K562 (cell line): ENCODE results near the gene ICA1. TPM values are rescaled to one million over a fixed set of nuclear protein-coding genes. Genes with fewer than 3 reads are reported as not detected.

ENCODE experiments used
- ADNP ChIP-seq: fragments of 200-800 bp; sonication (Bioruptor generic); IDR thresholded peaks from 2 replicates; pipeline ENCODE4 v1.6.1; 2016; ENCODE audit warnings: missing genetic modification characterization, missing compliant biosample characterization
- ATF6 ChIP-seq: sonication (generic); formaldehyde crosslinking; IDR thresholded peaks from 2 replicates; pipeline ENCODE4 v1.4.0; 2020; ENCODE audit warnings: mild to moderate bottlenecking, missing genetic modification reagents
- BCL6 ChIP-seq: fragments of 250-450 bp; sonication (Bioruptor Pico); IDR thresholded peaks from 2 replicates; pipeline ENCODE4 v1.4.0; 2020
- CBX1 ChIP-seq: sonication (generic); IDR thresholded peaks from 2 replicates; pipeline ENCODE4 v1.6.1; 2016; ENCODE audit warnings: antibody characterized with exemption, low read depth, mild to moderate bottlenecking
- CHAMP1 ChIP-seq: fragments of 450-650 bp; IDR thresholded peaks from 2 replicates; pipeline ENCODE4 v1.6.1; 2016; ENCODE audit warnings: mild to moderate bottlenecking
- HDAC2 ChIP-seq: fragments of 450-650 bp; IDR thresholded peaks from 2 replicates; pipeline ENCODE4 v1.6.1; 2016; ENCODE audit warnings: mild to moderate bottlenecking
- HSF4 ChIP-seq: fragments of 250-450 bp; sonication (Bioruptor Pico); IDR thresholded peaks from 2 replicates; pipeline ENCODE4 v2.1.2; 2022; ENCODE audit warnings: mild to moderate bottlenecking, moderate library complexity, borderline replicate concordance
- NCOA2 ChIP-seq, 2 experiments: fragments of 450-650 bp; IDR thresholded peaks; 2 replicates each; pipeline ENCODE4 v1.6.1; 2018; ENCODE audit warnings: mild to moderate bottlenecking in 2 of 2, moderate library complexity in 1 of 2; ENCODE audit not compliant: partially characterized antibody in 2 of 2
- NFIC ChIP-seq: fragments of 450-650 bp; IDR thresholded peaks from 2 replicates; pipeline ENCODE4 v1.6.1; 2017; ENCODE audit warnings: mild to moderate bottlenecking, inconsistent platforms
- NR2C2 ChIP-seq, 2 experiments: fragments of 200-800 bp in 1 of 2; sonication (Bioruptor generic) in 1 of 2; sonication (generic) in 1 of 2; formaldehyde crosslinking in 1 of 2; IDR thresholded peaks; 2 replicates each; pipeline versions ENCODE4 v1.6.1 to v1.8.0; 2016 to 2022; ENCODE audit warnings: mild to moderate bottlenecking in 1 of 2, missing compliant biosample characterization in 1 of 2, missing genetic modification characterization in 1 of 2, missing genetic modification reagents in 1 of 2
- STAT5A ChIP-seq: IDR thresholded peaks from 2 replicates; pipeline ENCODE4 v1.6.1; 2012; ENCODE audit warnings: low read length, inconsistent platforms, borderline replicate concordance
- YBX1 ChIP-seq: fragments of 450-650 bp; IDR thresholded peaks from 2 replicates; pipeline ENCODE4 v1.7.1; 2016; ENCODE audit warnings: mild to moderate bottlenecking
- ZFP36 ChIP-seq: fragments of 150-350 bp; IDR thresholded peaks from 2 replicates; pipeline ENCODE4 v1.6.1; 2018; ENCODE audit warnings: low read length, low read depth; ENCODE audit not compliant: partially characterized antibody
- ZNF561 ChIP-seq: fragments of 450-650 bp; formaldehyde crosslinking; conservative IDR thresholded peaks from 2 replicates; pipeline ENCODE4 v1.4.0; 2020; ENCODE audit warnings: mild to moderate bottlenecking, moderate library complexity
- ZNF639 ChIP-seq, 2 experiments: fragments of 200-800 bp in 1 of 2; sonication (Bioruptor generic) in 1 of 2; sonication (generic) in 1 of 2; formaldehyde crosslinking in 1 of 2; IDR thresholded peaks in 1 of 2; conservative IDR thresholded peaks in 1 of 2; 2 replicates each; pipeline versions ENCODE4 v1.5.0 to v1.6.1; 2016 to 2020; ENCODE audit warnings: missing compliant biosample characterization in 1 of 2, missing genetic modification characterization in 1 of 2, missing genetic modification reagents in 1 of 2
- ZNF696 ChIP-seq: fragments of 250-450 bp; sonication (Bioruptor Pico); conservative IDR thresholded peaks from 2 replicates; pipeline ENCODE4 v1.4.0; 2020; ENCODE audit warnings: mild to moderate bottlenecking, moderate library complexity
- polyA plus RNA-seq, 8 experiments: library from polyadenylated mRNA; depleted of rRNA in 4 of 8; stranded (reverse) in 5 of 8; unstranded in 3 of 8; fragments of >200 nt; fragmentation: Nextera tagmentation in 2 of 8; fragmentation: Illumina TruSeq in 1 of 8; extraction: Ambion mirVana in 2 of 8; extraction: Trizol in 1 of 8; gene quantifications; 2 replicates each; pipeline versions ENCODE4 v1.2.1 to v1.2.3, GENCODE V29; 2011 to 2014; ENCODE audit warnings: inconsistent platforms in 1 of 8, missing spikeins in 1 of 8
- total RNA-seq, 7 experiments: library from RNA; depleted of rRNA in 6 of 7; stranded (reverse); fragments of >200 nt in 6 of 7; fragmentation: Illumina TruSeq in 2 of 7; extraction: Trizol in 2 of 7; gene quantifications; 2 replicates each; pipeline versions ENCODE4 v1.2.1 to v1.2.3, GENCODE V29; 2011 to 2021; ENCODE audit warnings: low replicate concordance in 1 of 7

Gene ICA1
- total and polyA plus RNA-seq, 9 of the 15 experiments (the other 6 are each of a cell fraction or from before 2014, with no cell fraction given), result 7.1 to 22.3 (median 16.4) TPM

- no peak for TF ChIP-seq ATF6 (CRISPR knock-in tag)
- peak; percentile 91 for TF ChIP-seq HDAC2
- peak; percentile 84 for TF ChIP-seq NFIC
- no peak for TF ChIP-seq ZNF561 (CRISPR knock-in tag)
- no peak for TF ChIP-seq ZFP36
- peak; percentile 83 for TF ChIP-seq STAT5A
- peak; percentile 89 for TF ChIP-seq CHAMP1
- peak; percentile 88 for TF ChIP-seq ADNP (tag)
- TF ChIP-seq ZNF639 (CRISPR knock-in tag; conservative IDR thresholded peaks at IDR 0.05 in 1 of 2, IDR thresholded peaks at IDR 0.05 in 1 of 2), result no peak
- TF ChIP-seq ZNF696 (CRISPR knock-in tag), result no peak
- TF ChIP-seq NCOA2 (IDR thresholded peaks at IDR 0.05; ENCODE audit: partially characterized antibody in 2 of 2), result peak in 1 of 2 experiments; percentile 40
- TF ChIP-seq HSF4 (CRISPR knock-in tag), result no peak
- TF ChIP-seq YBX1, result no peak
- TF ChIP-seq CBX1, result peak; percentile 82; the same call in 1 of the 2 replicates
- TF ChIP-seq BCL6 (CRISPR knock-in tag), result no peak
- TF ChIP-seq NR2C2 (CRISPR knock-in tag; IDR thresholded peaks at IDR 0.05), result no peak
- peak; percentile 61 for TF ChIP-seq NR2C2 (tag; IDR thresholded peaks at IDR 0.05)
These were observed 28.7 kb downstream of the ICA1 start (continued) for GRCh38 chr7:8232999-8233847.
